K562 (cell line): ENCODE data around the gene HOXA2. TPM values are rescaled to one million over a fixed set of nuclear protein-coding genes. Genes with fewer than 3 reads are reported as not detected.

Source experiments
- ATAC-seq: fragments of 200-7000 bp; cut with Tn5 transposase; 3 replicates; pipeline ENCODE4 v1.9.1; 2020; ENCODE audit warnings: moderate library complexity
- BruUV-seq: library from RNA; stranded (reverse); fragments of 400-500 nt; replicated peaks from 2 replicates; lab custom pipeline; 2021; lab: Mats Ljungman, UMichigan
- CTCF ChIA-PET: fragments of 300-600 bp; formaldehyde crosslinking; extraction: SDS; loops from one replicate; lab custom pipeline; 2021; ENCODE audit warnings: low intra/inter-chr PET ratio; lab: Yijun Ruan, JAX
- POLR2A ChIA-PET: fragments of 300-600, 350-650 bp; sonication (Branson Sonifier 250); formaldehyde crosslinking; extraction: SDS; loops from one replicate; lab custom pipeline; 2021; ENCODE audit warnings: antibody characterized with exemption, inconsistent platforms; lab: Yijun Ruan, JAX
- DNase-seq, 4 experiments: peaks; one replicate each; pipeline versions ENCODE4 v3.0.0 to v3.0.0-alpha.2; 2011 to 2018; ENCODE audit warnings: low spot score in 3 of 4, mixed read lengths in 3 of 4; ENCODE audit errors: extremely low read depth in 1 of 4
- FAIRE-seq: peaks from 2 replicates; lab custom pipeline; 2011; peaks lifted over from hg19 to GRCh38; lab: Jason Lieb, UNC
- H2AFZ ChIP-seq: 2 replicates; pipeline ENCODE4 v1.6.0; 2011; ENCODE audit warnings: low read depth, low read length, control low read depth, inconsistent platforms
- H3K27ac ChIP-seq: fragments of 200-600 bp; 3 replicates; pipeline ENCODE4 v1.8.0; 2011; ENCODE audit warnings: low read depth, mild to moderate bottlenecking, control low read depth, inconsistent platforms, low read length, moderate library complexity, mixed read lengths; ENCODE audit errors: extremely low read depth
- H3K27me3 ChIP-seq, 2 experiments: fragments of 300-600 bp in 1 of 2; 2 replicates in 1 of 2; 3 replicates in 1 of 2; pipeline versions ENCODE4 v1.6.0 to v1.8.0; 2011; ENCODE audit warnings: inconsistent platforms in 2 of 2, low read length in 2 of 2, mild to moderate bottlenecking in 1 of 2, mixed read lengths in 1 of 2, moderate library complexity in 1 of 2; ENCODE audit not compliant: control insufficient read depth in 2 of 2, insufficient read depth in 2 of 2
- H3K36me3 ChIP-seq: fragments of 300-600 bp; 3 replicates; pipeline ENCODE4 v1.8.0; 2011; ENCODE audit warnings: mild to moderate bottlenecking, low read length, inconsistent platforms; ENCODE audit not compliant: control insufficient read depth, insufficient read depth
- H3K4me1 ChIP-seq, 2 experiments: fragments of 200-600 bp in 1 of 2; replicated peaks in 1 of 2; 2 replicates in 1 of 2; 3 replicates in 1 of 2; pipeline versions ENCODE4 v1.5.1 to v1.8.0; 2011; ENCODE audit warnings: inconsistent platforms in 2 of 2, low read length in 2 of 2, mild to moderate bottlenecking in 1 of 2, mixed read lengths in 1 of 2, moderate library complexity in 1 of 2; ENCODE audit not compliant: control insufficient read depth in 2 of 2, insufficient read depth in 2 of 2
- H3K4me2 ChIP-seq: 2 replicates; pipeline ENCODE4 v1.6.1; 2011; ENCODE audit warnings: low read length, control low read depth, inconsistent platforms, mixed read lengths; ENCODE audit not compliant: insufficient read depth
- H3K4me3 ChIP-seq: fragments of 200-600 bp; sonication (generic), shearing (Covaris generic); 2 replicates; pipeline ENCODE4 v1.5.1; 2016; ENCODE audit warnings: control low read depth, inconsistent platforms
- H3K79me2 ChIP-seq: fragments of 200-600 bp; 3 replicates; pipeline ENCODE4 v1.8.0; 2011; ENCODE audit warnings: low read length, inconsistent platforms; ENCODE audit not compliant: control insufficient read depth, insufficient read depth
- H3K9ac ChIP-seq, 2 experiments: 2 replicates each; pipeline versions ENCODE4 v1.6.0 to v1.6.1; 2011; ENCODE audit warnings: low read depth in 2 of 2, low read length in 2 of 2, control low read depth in 1 of 2, inconsistent platforms in 1 of 2, mild to moderate bottlenecking in 1 of 2, mixed read lengths in 1 of 2; ENCODE audit not compliant: insufficient read depth in 1 of 2
- H3K9me1 ChIP-seq: one replicate; pipeline ENCODE4 v1.6.0; 2011; ENCODE audit warnings: inconsistent platforms, mild to moderate bottlenecking, low read length, moderate library complexity; ENCODE audit not compliant: control insufficient read depth, insufficient read depth
- H3K9me3 ChIP-seq: replicated peaks from 2 replicates; pipeline ENCODE4 v1.5.1; 2011; ENCODE audit warnings: low read depth, low read length, inconsistent platforms; ENCODE audit not compliant: control insufficient read depth, insufficient read depth
- H4K20me1 ChIP-seq: replicated peaks from 2 replicates; pipeline ENCODE4 v1.6.1; 2011; ENCODE audit warnings: low read length, inconsistent platforms, mixed read lengths; ENCODE audit not compliant: control insufficient read depth, insufficient read depth
- BRD4 ChIP-seq: fragments of 200-600 bp; sonication (generic); IDR thresholded peaks from 2 replicates; pipeline ENCODE4 v1.6.1; 2017; ENCODE audit warnings: inconsistent platforms
- CBX3 ChIP-seq, 2 experiments: IDR thresholded peaks; 1 replicate in 1 of 2; 2 replicates in 1 of 2; pipeline ENCODE4 v1.6.1; 2012; ENCODE audit warnings: inconsistent platforms in 2 of 2, low read length in 2 of 2, borderline replicate concordance in 1 of 2, control low read depth in 1 of 2
- HMG20B ChIP-seq: fragments of 250-450 bp; sonication (Bioruptor Pico); IDR thresholded peaks from 2 replicates; pipeline ENCODE4 v1.5.0; 2021; ENCODE audit warnings: mild to moderate bottlenecking
- KLF16 ChIP-seq: IDR thresholded peaks from 2 replicates; pipeline ENCODE4 v1.6.1; 2016; ENCODE audit warnings: antibody characterized with exemption
- POLR2H ChIP-seq: IDR thresholded peaks from 2 replicates; pipeline ENCODE4 v1.6.1; 2016; ENCODE audit warnings: missing genetic modification characterization, low read depth, mild to moderate bottlenecking, control low read depth, missing compliant biosample characterization, moderate library complexity
- RBFOX2 ChIP-seq: fragments of 200-400 bp; formaldehyde crosslinking; IDR thresholded peaks from 2 replicates; pipeline ENCODE4 v1.6.1; 2017; ENCODE audit warnings: low read depth, mild to moderate bottlenecking, low read length, moderate library complexity
- SOX6 ChIP-seq: fragments of 450-650 bp; IDR thresholded peaks from 2 replicates; pipeline ENCODE4 v1.6.1; 2014; ENCODE audit warnings: mild to moderate bottlenecking
- TARDBP ChIP-seq: fragments of 450-650 bp; IDR thresholded peaks from 2 replicates; pipeline ENCODE4 v1.6.1; 2016
- ZNF133 ChIP-seq: fragments of 250-450 bp; sonication (Bioruptor Pico); IDR thresholded peaks from 2 replicates; pipeline ENCODE4 v1.4.0; 2020; ENCODE audit warnings: mild to moderate bottlenecking
- ZNF224 ChIP-seq: sonication (generic); formaldehyde crosslinking; IDR thresholded peaks from 2 replicates; pipeline ENCODE4 v1.8.0; 2022; ENCODE audit warnings: mild to moderate bottlenecking, missing genetic modification reagents
- ZNF263 ChIP-seq: sonication (generic); formaldehyde crosslinking; IDR thresholded peaks from 2 replicates; pipeline ENCODE4 v1.8.0; 2022; ENCODE audit warnings: mild to moderate bottlenecking, missing genetic modification reagents, borderline replicate concordance
- WGBS: fragments of 100-300 bp; shearing (Covaris generic); methylation state at CpG from one replicate; pipeline ENCODE4 v1.1.6; 2016; ENCODE audit warnings: low coverage, mixed read lengths; ENCODE audit not compliant: insufficient coverage; ENCODE audit errors: missing lambda C conversion rate; 5-methylcytosine and 5-hydroxymethylcytosine counted together
- in situ Hi-C: fragments of 300-500 bp; cut with MboI; formaldehyde crosslinking; loops from 4 replicates; pipeline ENCODE4 v1.15.0; 2018; ENCODE audit warnings: inconsistent platforms, mixed read lengths
- intact Hi-C: fragments of 100-400 bp; cut with micrococcal nuclease; formaldehyde crosslinking; loops from 2 replicates; pipeline ENCODE4 v1.14.2; 2022
- polyA plus RNA-seq, 8 experiments: library from polyadenylated mRNA; depleted of rRNA in 4 of 8; stranded (reverse) in 5 of 8; unstranded in 3 of 8; fragments of >200 nt; fragmentation: Nextera tagmentation in 2 of 8; fragmentation: Illumina TruSeq in 1 of 8; extraction: Ambion mirVana in 2 of 8; extraction: Trizol in 1 of 8; gene quantifications; 2 replicates each; pipeline versions ENCODE4 v1.2.1 to v1.2.3, GENCODE V29; 2011 to 2014; ENCODE audit warnings: inconsistent platforms in 1 of 8, missing spikeins in 1 of 8
- total RNA-seq, 7 experiments: library from RNA; depleted of rRNA in 6 of 7; stranded (reverse); fragments of >200 nt in 6 of 7; fragmentation: Illumina TruSeq in 2 of 7; extraction: Trizol in 2 of 7; gene quantifications; 2 replicates each; pipeline versions ENCODE4 v1.2.1 to v1.2.3, GENCODE V29; 2011 to 2021; ENCODE audit warnings: low replicate concordance in 1 of 7
- TF ChIP-seq, protein P1 (sequence below): sonication (generic); formaldehyde crosslinking; IDR thresholded peaks from 2 replicates; pipeline ENCODE4 v1.8.0; 2022; ENCODE audit warnings: mild to moderate bottlenecking, missing genetic modification reagents
- TF ChIP-seq, protein P2 (sequence below): fragments of 250-450 bp; sonication (Bioruptor Pico); IDR thresholded peaks from 2 replicates; pipeline ENCODE4 v1.4.0; 2020

Gene HOXA2
- total and polyA plus RNA-seq, 9 of the 15 experiments (the other 6 are each of a cell fraction or from before 2014, with no cell fraction given) = 0.04 TPM; not detected in 8

DNA sequence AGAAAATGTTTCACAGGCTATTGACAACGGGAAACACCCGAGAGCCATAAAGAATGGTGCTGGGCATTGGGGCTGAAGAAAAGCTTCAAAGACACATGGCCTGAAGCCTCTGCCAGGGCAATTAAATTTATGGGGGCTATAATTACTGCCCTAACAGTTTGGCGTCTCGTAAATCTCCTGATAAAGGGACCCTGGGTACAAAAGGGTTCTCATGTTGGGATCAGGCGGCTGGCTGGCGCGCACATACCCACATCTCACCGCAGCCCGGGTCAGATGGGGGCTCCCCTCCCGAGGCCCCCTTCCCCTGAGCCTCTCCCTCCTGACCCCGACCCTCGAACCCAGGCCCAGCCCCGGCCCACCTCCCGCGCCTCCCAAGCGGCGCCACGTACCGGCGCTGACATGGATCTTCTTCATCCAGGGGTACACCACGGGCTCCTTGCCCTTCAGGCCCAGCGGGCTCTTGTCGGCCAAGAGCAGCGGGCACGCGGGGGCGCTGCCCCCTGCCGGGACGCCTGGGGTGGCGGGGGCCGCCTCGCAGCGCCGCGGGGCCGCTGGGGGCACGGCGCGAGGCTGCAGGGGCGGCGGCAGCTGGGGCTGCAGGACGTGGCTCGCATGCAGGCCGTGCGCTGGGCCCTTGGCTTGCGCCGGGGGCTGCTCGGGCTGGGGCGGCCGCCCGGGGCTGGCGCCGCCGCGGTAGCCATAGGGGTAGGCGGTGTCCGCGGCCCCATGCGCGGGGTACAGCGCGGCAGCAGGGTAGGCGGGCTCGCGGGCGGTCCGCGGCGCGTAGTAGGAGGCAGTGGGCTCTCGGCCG is 27.5 kb upstream of the HOXA2 start:
- Histone ChIP-seq H3K36me3 (no peaks in the 10 kb centered on the region), H3K27me3 (peaks cover 14 to 33% of the 10 kb centered on the region in 2 experiments), H2AFZ (no peak overlapping the region), H3K79me2 (no peaks in the 10 kb centered on the region), H3K4me3 (no peak overlapping the region), H3K4me2 (no peak overlapping the region), H3K27ac (no peak overlapping the region), H3K9ac (no peak overlapping the region), H3K9me1 (no peaks in the 10 kb centered on the region), H3K9me3 (no peaks in the 10 kb centered on the region), H4K20me1 (no peaks in the 10 kb centered on the region; the same call in 1 of the 2 replicates), H3K4me1 (no peaks in the 10 kb centered on the region)
- ChIA-PET CTCF (no interaction called here), POLR2A (no interaction called here)
- WGBS = 27% methylated on average over 17 of the region's 72 CpGs
- no peak for DNase-seq
- intact Hi-C loops (no loop called here), in situ Hi-C loops (loop anchor here (5.0 kb wide), 1 partner anchor 53 kb away; no protein-coding TSS in a partner anchor)
- FAIRE-seq = no peak
- no TSS peak for BruUV-seq
- ATAC-seq = no peak
- TF ChIP-seq ZNF224 (CRISPR knock-in tag) (no peak), ZNF133 (no peak), HMG20B (no peak), POLR2H (tag) (no peak), KLF16 (no peak), SOX6 (no peak), ZNF263 (no peak), TARDBP (no peak), RBFOX2 (no peak), BRD4 (no peak), CBX3 (IDR thresholded peaks at IDR 0.05; ENCODE audit: borderline replicate concordance in 1 of 2, low read length in 2 of 2) (no peak)
- TF ChIP-seq, protein P1, sequence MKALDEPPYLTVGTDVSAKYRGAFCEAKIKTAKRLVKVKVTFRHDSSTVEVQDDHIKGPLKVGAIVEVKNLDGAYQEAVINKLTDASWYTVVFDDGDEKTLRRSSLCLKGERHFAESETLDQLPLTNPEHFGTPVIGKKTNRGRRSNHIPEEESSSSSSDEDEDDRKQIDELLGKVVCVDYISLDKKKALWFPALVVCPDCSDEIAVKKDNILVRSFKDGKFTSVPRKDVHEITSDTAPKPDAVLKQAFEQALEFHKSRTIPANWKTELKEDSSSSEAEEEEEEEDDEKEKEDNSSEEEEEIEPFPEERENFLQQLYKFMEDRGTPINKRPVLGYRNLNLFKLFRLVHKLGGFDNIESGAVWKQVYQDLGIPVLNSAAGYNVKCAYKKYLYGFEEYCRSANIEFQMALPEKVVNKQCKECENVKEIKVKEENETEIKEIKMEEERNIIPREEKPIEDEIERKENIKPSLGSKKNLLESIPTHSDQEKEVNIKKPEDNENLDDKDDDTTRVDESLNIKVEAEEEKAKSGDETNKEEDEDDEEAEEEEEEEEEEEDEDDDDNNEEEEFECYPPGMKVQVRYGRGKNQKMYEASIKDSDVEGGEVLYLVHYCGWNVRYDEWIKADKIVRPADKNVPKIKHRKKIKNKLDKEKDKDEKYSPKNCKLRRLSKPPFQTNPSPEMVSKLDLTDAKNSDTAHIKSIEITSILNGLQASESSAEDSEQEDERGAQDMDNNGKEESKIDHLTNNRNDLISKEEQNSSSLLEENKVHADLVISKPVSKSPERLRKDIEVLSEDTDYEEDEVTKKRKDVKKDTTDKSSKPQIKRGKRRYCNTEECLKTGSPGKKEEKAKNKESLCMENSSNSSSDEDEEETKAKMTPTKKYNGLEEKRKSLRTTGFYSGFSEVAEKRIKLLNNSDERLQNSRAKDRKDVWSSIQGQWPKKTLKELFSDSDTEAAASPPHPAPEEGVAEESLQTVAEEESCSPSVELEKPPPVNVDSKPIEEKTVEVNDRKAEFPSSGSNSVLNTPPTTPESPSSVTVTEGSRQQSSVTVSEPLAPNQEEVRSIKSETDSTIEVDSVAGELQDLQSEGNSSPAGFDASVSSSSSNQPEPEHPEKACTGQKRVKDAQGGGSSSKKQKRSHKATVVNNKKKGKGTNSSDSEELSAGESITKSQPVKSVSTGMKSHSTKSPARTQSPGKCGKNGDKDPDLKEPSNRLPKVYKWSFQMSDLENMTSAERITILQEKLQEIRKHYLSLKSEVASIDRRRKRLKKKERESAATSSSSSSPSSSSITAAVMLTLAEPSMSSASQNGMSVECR (CRISPR knock-in tag) = no peak
- TF ChIP-seq, protein P2, sequence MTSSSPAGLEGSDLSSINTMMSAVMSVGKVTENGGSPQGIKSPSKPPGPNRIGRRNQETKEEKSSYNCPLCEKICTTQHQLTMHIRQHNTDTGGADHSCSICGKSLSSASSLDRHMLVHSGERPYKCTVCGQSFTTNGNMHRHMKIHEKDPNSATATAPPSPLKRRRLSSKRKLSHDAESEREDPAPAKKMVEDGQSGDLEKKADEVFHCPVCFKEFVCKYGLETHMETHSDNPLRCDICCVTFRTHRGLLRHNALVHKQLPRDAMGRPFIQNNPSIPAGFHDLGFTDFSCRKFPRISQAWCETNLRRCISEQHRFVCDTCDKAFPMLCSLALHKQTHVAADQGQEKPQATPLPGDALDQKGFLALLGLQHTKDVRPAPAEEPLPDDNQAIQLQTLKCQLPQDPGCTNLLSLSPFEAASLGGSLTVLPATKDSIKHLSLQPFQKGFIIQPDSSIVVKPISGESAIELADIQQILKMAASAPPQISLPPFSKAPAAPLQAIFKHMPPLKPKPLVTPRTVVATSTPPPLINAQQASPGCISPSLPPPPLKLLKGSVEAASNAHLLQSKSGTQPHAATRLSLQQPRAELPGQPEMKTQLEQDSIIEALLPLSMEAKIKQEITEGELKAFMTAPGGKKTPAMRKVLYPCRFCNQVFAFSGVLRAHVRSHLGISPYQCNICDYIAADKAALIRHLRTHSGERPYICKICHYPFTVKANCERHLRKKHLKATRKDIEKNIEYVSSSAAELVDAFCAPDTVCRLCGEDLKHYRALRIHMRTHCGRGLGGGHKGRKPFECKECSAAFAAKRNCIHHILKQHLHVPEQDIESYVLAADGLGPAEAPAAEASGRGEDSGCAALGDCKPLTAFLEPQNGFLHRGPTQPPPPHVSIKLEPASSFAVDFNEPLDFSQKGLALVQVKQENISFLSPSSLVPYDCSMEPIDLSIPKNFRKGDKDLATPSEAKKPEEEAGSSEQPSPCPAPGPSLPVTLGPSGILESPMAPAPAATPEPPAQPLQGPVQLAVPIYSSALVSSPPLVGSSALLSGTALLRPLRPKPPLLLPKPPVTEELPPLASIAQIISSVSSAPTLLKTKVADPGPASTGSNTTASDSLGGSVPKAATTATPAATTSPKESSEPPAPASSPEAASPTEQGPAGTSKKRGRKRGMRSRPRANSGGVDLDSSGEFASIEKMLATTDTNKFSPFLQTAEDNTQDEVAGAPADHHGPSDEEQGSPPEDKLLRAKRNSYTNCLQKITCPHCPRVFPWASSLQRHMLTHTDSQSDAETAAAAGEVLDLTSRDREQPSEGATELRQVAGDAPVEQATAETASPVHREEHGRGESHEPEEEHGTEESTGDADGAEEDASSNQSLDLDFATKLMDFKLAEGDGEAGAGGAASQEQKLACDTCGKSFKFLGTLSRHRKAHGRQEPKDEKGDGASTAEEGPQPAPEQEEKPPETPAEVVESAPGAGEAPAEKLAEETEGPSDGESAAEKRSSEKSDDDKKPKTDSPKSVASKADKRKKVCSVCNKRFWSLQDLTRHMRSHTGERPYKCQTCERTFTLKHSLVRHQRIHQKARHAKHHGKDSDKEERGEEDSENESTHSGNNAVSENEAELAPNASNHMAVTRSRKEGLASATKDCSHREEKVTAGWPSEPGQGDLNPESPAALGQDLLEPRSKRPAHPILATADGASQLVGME (CRISPR knock-in tag) = no peak
